ENCODE data around the gene BEST4. TPM values are rescaled to one million over a fixed set of nuclear protein-coding genes. Genes with fewer than 3 reads are reported as not detected.
A peak's percentile ranks its signal among the peaks of the same experiment; 100 is the strongest.

The BEST4 gene
- total and polyA plus RNA-seq, 2 of the 8 experiments (the other 6 are each of a cell fraction or from before 2014, with no cell fraction given): 0.76 to 1.4 TPM

- no peak overlapping the region for H3K56ac ChIP-seq (replicated peaks; ENCODE audit: insufficient read length, low read depth, low read length)
- no peak overlapping the region for H3K4ac ChIP-seq (replicated peaks; ENCODE audit: insufficient read length, low read depth, low read length)
- no peak overlapping the region for H3K27ac ChIP-seq (ENCODE audit: low read depth, low read length)
- H2BK20ac ChIP-seq (ENCODE audit: low read length): no peak overlapping the region
- peaks cover 24 to 54% (median 34%) of the 10 kb centered on the region in 4 experiments for H3K36me3 ChIP-seq (ENCODE audit: control insufficient read depth in 2 of 4, insufficient read depth in 4 of 4, low read length in 3 of 4)
- no peak for FAIRE-seq
- no peak overlapping the region for H2BK120ac ChIP-seq (replicated peaks; ENCODE audit: low read depth, low read length)
- H3K14ac ChIP-seq (ENCODE audit: insufficient read length): no peak overlapping the region
- H3K79me2 ChIP-seq (ENCODE audit: control insufficient read depth in 1 of 2, insufficient read depth in 2 of 2, low read length in 2 of 2): peaks cover 15 to 33% of the 10 kb centered on the region in 2 experiments
- TF ChIP-seq SIX5 (IDR thresholded peaks at IDR 0.05; ENCODE audit: low read depth, low read length) (no peak), SP1 (IDR thresholded peaks at IDR 0.05; ENCODE audit: low read depth, low read length) (peak; percentile 19; the same call in 1 of the 2 replicates)
- no peak overlapping the region for H2AK5ac ChIP-seq (ENCODE audit: low read depth, low read length)
- peaks cover 13 to 21% of the 10 kb centered on the region in 2 experiments for H4K20me1 ChIP-seq (replicated peaks in 1 of 2; ENCODE audit: control insufficient read depth in 1 of 2, insufficient read depth in 2 of 2, low read length in 2 of 2)
- no peak overlapping the region for H2AFZ ChIP-seq (ENCODE audit: low read length)
- H3K23ac ChIP-seq (ENCODE audit: insufficient read length): no peak overlapping the region
- peak overlapping the region; percentile 53; the same call in 1 of the 2 replicates for H4K8ac ChIP-seq (ENCODE audit: extremely low read depth, insufficient read depth, low read length)
- H3K23me2 ChIP-seq (ENCODE audit: low read depth, low read length): peaks cover 16% of the 10 kb centered on the region
- no peak overlapping the region for H4K5ac ChIP-seq (ENCODE audit: insufficient read length, low read depth, low read length)
- ChIA-PET CTCF (ENCODE audit: partially characterized antibody) (interaction anchor here (0.6 to 1.2 kb wide), 2 partner anchors 12 to 557 kb away, joined by 3 to 4 read pairs; no protein-coding TSS in a partner anchor), POLR2A (ENCODE audit: partially characterized antibody) (interaction anchor here (0.6 to 23.6 kb wide), 18 partner anchors 8 to 735 kb away, joined by 3 to 428 read pairs (median 16); partner anchors contain the start of genes BEST4, BTBD19, DYNLT4 and HECTD3)
- H2BK5ac ChIP-seq (ENCODE audit: low read depth, low read length): peak overlapping the region; percentile 8; the same call in 1 of the 2 replicates
- H3K4me3 ChIP-seq (ENCODE audit: extremely low read depth in 1 of 4, insufficient read depth in 2 of 4, low read depth in 3 of 4, low read length in 4 of 4): peak overlapping the region in 3 of 4 experiments; percentile 68 to 95 (median 93); a peak in 4 of 8 replicates
- no peak for DNase-seq (ENCODE audit: low read depth in 1 of 2, low spot score in 2 of 2)
- H2BK12ac ChIP-seq (ENCODE audit: low read depth, low read length): no peak overlapping the region
- peaks cover 3% of the 10 kb centered on the region; the same call in 1 of the 2 replicates for H3K79me1 ChIP-seq (ENCODE audit: low read depth, low read length)
- H3K18ac ChIP-seq (ENCODE audit: extremely low read depth, low read length): no peak overlapping the region
- 93% methylated on average over 14 of the region's 14 CpGs; no CpG with 5 or more reads in 1 of the 2 experiments for WGBS, 2 experiments (ENCODE audit: extremely low coverage in 1 of 2, insufficient coverage in 1 of 2, insufficient read length in 1 of 2, insufficient replicate concordance in 2 of 2, low coverage in 1 of 2, low lambda C conversion rate in 2 of 2, missing lambda C conversion rate in 1 of 2)
- H3K9me3 ChIP-seq (ENCODE audit: insufficient read depth in 2 of 2, low read depth in 1 of 2, low read length in 1 of 2): no peaks in the 10 kb centered on the region
- peaks cover 0 to 8% (median 2%) of the 10 kb centered on the region in 4 experiments; a peak in 5 of 7 replicates for H3K4me1 ChIP-seq (replicated peaks in 1 of 4; ENCODE audit: control insufficient read depth in 3 of 4, insufficient read depth in 4 of 4, low read length in 3 of 4)
- H3K9ac ChIP-seq (replicated peaks in 1 of 4; ENCODE audit: extremely low read depth in 1 of 4, low read depth in 3 of 4, low read length in 3 of 4): peak overlapping the region in 3 of 4 experiments; percentile 1 to 97 (median 58); a peak in 3 of 7 replicates
- H3K27me3 ChIP-seq (replicated peaks in 1 of 4; ENCODE audit: control insufficient read depth in 3 of 4, extremely low read depth in 1 of 4, insufficient read depth in 3 of 4, low read length in 3 of 4): no peaks in the 10 kb centered on the region
- H4K91ac ChIP-seq (replicated peaks; ENCODE audit: insufficient read length, low read length): no peak overlapping the region
- H3K4me2 ChIP-seq (ENCODE audit: insufficient read depth in 1 of 2, low read depth in 2 of 2, low read length in 2 of 2): peak overlapping the region; percentile 93 to 98
- H2BK15ac ChIP-seq (ENCODE audit: low read length): no peak overlapping the region
These were observed 10.4 kb downstream of the BEST4 start for GRCh38 chr1:44777547-44777946.
